ENCODE results near the gene AGBL4.

AGBL4 gene

DNA sequence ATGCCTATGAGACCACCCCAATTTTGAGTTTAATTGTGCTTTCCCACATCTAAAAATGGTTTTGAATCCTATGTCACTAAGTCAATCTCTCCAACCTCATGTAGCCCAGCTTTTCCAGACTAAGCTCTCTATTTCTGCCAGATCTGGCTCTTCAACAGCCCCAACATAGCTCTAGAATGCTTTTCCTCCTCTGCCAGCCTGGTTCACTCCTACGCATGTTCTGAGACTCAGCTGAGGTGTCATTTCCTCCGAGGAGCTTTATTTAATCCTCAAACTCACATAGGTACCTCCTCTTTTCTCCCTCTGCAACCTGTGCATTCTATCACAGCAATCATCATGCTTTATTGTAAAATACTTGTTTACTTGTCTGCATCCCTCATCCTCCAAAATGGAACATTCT lies 729.2 kb downstream of the AGBL4 start:
- TF ChIP-seq TAF1 (IDR thresholded peaks at IDR 0.05; ENCODE audit: borderline replicate concordance, insufficient read depth, low read length) (no peak), POLR2AphosphoS5 (IDR thresholded peaks at IDR 0.05; ENCODE audit: low read depth, low read length) (no peak), FOXP2 (optimal IDR thresholded peaks at IDR 0.05; ENCODE audit: borderline replicate concordance, extremely low read depth, extremely low read length, insufficient read depth) (no peak), SIN3A (IDR thresholded peaks at IDR 0.05; ENCODE audit: borderline replicate concordance, insufficient read depth, low read length) (no peak)
- TF ChIP-seq, protein P1, sequence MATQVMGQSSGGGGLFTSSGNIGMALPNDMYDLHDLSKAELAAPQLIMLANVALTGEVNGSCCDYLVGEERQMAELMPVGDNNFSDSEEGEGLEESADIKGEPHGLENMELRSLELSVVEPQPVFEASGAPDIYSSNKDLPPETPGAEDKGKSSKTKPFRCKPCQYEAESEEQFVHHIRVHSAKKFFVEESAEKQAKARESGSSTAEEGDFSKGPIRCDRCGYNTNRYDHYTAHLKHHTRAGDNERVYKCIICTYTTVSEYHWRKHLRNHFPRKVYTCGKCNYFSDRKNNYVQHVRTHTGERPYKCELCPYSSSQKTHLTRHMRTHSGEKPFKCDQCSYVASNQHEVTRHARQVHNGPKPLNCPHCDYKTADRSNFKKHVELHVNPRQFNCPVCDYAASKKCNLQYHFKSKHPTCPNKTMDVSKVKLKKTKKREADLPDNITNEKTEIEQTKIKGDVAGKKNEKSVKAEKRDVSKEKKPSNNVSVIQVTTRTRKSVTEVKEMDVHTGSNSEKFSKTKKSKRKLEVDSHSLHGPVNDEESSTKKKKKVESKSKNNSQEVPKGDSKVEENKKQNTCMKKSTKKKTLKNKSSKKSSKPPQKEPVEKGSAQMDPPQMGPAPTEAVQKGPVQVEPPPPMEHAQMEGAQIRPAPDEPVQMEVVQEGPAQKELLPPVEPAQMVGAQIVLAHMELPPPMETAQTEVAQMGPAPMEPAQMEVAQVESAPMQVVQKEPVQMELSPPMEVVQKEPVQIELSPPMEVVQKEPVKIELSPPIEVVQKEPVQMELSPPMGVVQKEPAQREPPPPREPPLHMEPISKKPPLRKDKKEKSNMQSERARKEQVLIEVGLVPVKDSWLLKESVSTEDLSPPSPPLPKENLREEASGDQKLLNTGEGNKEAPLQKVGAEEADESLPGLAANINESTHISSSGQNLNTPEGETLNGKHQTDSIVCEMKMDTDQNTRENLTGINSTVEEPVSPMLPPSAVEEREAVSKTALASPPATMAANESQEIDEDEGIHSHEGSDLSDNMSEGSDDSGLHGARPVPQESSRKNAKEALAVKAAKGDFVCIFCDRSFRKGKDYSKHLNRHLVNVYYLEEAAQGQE (IDR thresholded peaks at IDR 0.05; ENCODE audit: insufficient read depth in 1 of 2, low read depth in 2 of 2, low read length in 2 of 2): no peak

DNA sequence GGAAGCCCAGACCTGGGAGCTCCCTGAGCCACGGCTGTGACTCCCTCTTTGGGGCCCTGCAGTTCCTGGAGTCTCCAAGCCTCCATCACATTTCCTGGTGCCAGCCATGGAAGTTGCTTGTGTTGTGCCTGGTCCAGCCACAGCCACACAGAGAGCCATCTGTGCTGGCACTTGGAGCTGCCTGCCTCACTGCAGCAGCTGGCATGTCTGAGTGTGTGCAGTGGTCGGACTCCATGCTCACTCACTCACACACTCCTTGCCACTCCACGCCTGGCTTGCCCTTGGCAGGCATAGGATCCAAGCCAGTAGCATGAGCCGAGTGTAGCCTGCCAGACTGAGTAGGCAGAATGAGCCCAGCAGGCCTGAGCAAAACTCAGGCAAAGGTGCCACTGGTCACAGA lies 730.7 kb downstream of the AGBL4 start:
- TF ChIP-seq, protein P1 (IDR thresholded peaks at IDR 0.05; ENCODE audit: insufficient read depth in 1 of 2, low read depth in 2 of 2, low read length in 2 of 2): no peak
- TF ChIP-seq FOXP2 (optimal IDR thresholded peaks at IDR 0.05; ENCODE audit: borderline replicate concordance, extremely low read depth, extremely low read length, insufficient read depth) (no peak), SIN3A (IDR thresholded peaks at IDR 0.05; ENCODE audit: borderline replicate concordance, insufficient read depth, low read length) (no peak), POLR2AphosphoS5 (IDR thresholded peaks at IDR 0.05; ENCODE audit: low read depth, low read length) (no peak), TAF1 (IDR thresholded peaks at IDR 0.05; ENCODE audit: borderline replicate concordance, insufficient read depth, low read length) (no peak)

DNA sequence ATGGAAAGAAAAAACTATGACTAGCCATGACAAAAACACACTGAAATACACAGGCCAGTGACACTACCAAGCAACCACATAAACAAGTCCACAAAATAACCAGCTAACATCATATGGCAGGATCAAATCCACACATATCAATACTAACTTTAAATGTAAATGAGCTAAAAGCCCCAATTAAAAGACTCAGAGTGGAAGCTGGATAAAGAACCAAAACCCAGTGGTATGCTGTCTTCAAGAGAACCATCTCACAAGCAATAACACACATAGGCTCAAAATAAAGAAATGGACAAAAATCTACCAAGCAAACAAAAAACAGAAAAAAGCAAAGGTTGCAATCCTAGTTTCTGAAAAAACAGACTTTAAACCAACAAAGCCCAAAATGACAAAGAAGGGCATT lies 770.8 kb downstream of the AGBL4 start:
- TF ChIP-seq POLR2AphosphoS5 (IDR thresholded peaks at IDR 0.05; ENCODE audit: low read depth, low read length) (no peak), SIN3A (IDR thresholded peaks at IDR 0.05; ENCODE audit: borderline replicate concordance, insufficient read depth, low read length) (no peak), TAF1 (IDR thresholded peaks at IDR 0.05; ENCODE audit: borderline replicate concordance, insufficient read depth, low read length) (no peak), FOXP2 (optimal IDR thresholded peaks at IDR 0.05; ENCODE audit: borderline replicate concordance, extremely low read depth, extremely low read length, insufficient read depth) (no peak)
- TF ChIP-seq, protein P1 (IDR thresholded peaks at IDR 0.05; ENCODE audit: insufficient read depth in 1 of 2, low read depth in 2 of 2, low read length in 2 of 2): no peak

DNA sequence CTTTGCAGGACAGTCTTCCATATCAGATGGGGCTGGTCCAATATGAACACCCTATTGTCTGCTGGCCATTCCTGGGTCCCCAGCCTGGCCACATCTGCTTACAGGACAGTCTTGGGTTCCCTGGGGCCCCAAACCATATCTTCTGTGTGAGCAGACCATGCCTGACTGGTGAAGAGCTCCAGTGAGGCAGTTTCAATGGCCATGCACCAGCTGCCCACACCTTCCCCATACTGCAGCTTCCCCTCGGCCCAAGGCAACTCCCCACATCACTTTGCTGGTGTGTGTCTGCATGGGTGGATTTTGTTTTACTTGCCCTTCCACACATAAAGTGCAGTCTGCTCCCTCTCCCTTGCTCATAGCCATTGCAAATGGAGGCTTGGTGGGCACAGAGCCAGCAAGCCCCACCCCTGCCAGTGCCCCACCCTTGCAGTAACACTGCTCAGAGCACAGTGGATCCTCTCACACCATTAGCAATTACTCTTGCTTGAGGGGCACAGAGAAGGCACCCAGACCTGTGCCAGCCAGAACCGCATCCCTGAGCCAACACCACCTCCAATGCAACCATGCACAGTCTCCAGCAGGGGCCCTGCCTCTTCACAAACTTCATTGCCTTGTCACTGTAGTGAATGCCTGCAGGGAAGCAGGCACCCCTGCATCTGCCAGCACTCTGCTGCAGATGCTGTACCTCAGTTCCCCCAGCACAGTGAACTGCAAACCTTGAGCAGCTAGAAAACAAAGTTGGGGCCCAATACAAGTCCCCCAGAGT lies 772.6 kb downstream of the AGBL4 start:
- TF ChIP-seq SIN3A (IDR thresholded peaks at IDR 0.05; ENCODE audit: borderline replicate concordance, insufficient read depth, low read length) (no peak), POLR2AphosphoS5 (IDR thresholded peaks at IDR 0.05; ENCODE audit: low read depth, low read length) (no peak), TAF1 (IDR thresholded peaks at IDR 0.05; ENCODE audit: borderline replicate concordance, insufficient read depth, low read length) (no peak), FOXP2 (optimal IDR thresholded peaks at IDR 0.05; ENCODE audit: borderline replicate concordance, extremely low read depth, extremely low read length, insufficient read depth) (no peak)
- TF ChIP-seq, protein P1 (IDR thresholded peaks at IDR 0.05; ENCODE audit: insufficient read depth in 1 of 2, low read depth in 2 of 2, low read length in 2 of 2): no peak
